GM19468 (cell line): Measurements from ENCODE around the gene AHRR.
"Not testable (repeated sequence)": the region's sequence is repeated elsewhere in the genome, so short reads cannot be mapped to it uniquely, and the experiment has no call there.

ENCODE experiments used
- ATAC-seq: cut with Tn5 transposase; IDR thresholded peaks from one replicate; pipeline ENCODE4 v1.9.1; 2021; ENCODE audit warnings: mild to moderate bottlenecking, moderate library complexity, moderate number of reproducible peaks; ENCODE audit not compliant: unreplicated experiment; ENCODE audit errors: extremely low read depth

Gene AHRR

GRCh38 chr5:321230-321725, at the start of gene AHRR:
AHRR (plus strand) TSS chr5:321714; CDS start chr5:343903, 22,189 bp downstream.
- peak; percentile 18 for ATAC-seq

GRCh38 chr5:271828-272167, 49.7 kb upstream of the AHRR start:
- ATAC-seq, result not testable (repeated sequence)

GRCh38 chr5:273091-273490, 48.4 kb upstream of the AHRR start:
- ATAC-seq, result not testable (repeated sequence)

- ATAC-seq, result not testable (repeated sequence)
Measured at GRCh38 chr5:273491-273890, 48.0 kb upstream of the AHRR start.

DNA sequence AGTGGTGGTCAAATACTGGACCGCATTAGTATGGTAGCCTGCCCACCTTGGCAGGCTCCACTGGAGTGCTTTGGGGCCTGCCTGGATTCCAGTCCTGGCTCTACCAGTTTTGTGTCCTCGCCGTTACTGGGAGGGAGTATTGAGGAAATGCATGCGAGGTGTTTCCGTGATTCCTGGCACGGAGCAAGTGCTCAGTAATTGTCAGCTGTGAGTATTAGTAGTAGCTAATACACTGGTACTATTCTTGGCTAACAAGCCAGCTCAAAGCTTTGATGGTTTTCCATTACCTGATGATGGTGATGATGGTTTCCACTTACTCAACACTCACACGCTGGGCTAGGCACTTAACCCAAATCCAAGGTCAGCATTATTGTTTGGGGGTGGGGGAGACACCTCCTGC, 47.2 kb upstream of the AHRR start:
- ATAC-seq, result not testable (repeated sequence)

GRCh38 chr5:278646-279045, 42.9 kb upstream of the AHRR start:
- no peak for ATAC-seq

DNA sequence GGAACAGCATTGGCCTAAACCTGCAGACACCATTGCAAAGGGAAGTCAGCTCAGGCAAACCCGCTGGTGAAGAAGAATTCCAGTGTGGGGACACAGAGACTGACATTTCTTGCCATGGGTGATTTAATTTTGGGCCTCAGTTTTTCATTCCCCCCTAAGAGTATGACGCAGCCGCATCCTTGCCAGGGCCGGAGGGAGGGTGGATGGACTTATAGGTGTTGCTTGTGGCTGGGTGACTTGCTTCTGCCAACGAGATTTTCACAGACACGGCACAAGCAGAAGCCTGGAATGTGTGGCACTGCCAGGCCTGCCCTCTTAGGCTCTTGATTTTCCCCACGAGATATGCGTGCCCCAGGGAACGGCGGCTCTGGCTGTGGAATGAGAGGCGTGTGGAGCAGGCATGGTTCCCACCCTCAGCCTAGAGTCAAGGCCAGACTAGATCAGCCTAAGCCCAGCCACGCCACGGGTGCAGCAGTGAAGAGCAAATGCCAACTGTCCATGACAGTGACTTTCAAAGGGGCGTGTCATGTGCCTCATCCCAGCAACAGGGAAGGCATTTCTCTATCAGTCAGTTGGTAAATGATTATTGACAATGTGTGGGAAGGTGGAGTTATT, 42.4 kb upstream of the AHRR start:
- ATAC-seq, result not testable (repeated sequence)

GRCh38 chr5:285991-286557, 35.4 kb upstream of the AHRR start:
- ATAC-seq, result no peak

GRCh38 chr5:290200-290599, 31.3 kb upstream of the AHRR start:
- not testable (repeated sequence) for ATAC-seq

DNA sequence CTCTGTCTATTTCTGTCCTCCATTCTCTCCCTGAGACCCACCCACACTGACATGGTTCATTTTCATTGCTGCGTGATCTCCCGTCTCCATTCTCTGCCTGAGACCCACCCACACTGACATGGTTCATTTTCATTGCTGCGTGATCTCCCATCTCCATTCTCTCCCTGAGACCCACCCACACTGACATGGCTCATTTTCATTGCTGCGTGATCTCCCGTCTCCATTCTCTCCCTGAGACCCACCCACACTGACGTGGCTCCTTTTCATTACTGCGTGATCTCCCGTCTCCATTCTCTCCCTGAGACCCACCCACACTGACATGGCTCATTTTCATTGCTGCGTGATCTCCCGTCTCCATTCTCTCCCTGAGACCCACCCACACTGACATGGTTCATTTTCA, 30.2 kb upstream of the AHRR start:
- ATAC-seq, result not testable (repeated sequence)

GRCh38 chr5:294788-295187, 26.7 kb upstream of the AHRR start:
- not testable (repeated sequence) for ATAC-seq

DNA sequence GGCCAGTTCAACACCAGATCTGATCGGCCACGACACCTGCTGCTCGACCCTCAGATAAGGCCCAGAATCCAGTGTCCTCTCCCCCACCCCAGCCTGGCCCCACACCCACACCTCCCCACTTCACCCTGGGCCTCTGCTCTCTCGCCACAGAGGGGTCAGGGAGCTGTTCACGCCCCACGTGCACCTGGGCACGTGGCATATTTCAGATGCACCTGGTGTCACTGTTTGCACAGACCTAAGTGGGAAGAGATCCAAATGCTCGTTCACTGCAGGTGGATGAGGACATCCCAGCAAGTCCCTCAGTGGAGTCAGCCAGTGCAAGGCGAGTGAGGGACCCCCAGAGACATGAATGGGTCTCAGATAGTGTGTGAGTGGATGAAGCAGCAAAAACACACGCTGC, 25.3 kb upstream of the AHRR start:
- ATAC-seq, result not testable (repeated sequence)

DNA sequence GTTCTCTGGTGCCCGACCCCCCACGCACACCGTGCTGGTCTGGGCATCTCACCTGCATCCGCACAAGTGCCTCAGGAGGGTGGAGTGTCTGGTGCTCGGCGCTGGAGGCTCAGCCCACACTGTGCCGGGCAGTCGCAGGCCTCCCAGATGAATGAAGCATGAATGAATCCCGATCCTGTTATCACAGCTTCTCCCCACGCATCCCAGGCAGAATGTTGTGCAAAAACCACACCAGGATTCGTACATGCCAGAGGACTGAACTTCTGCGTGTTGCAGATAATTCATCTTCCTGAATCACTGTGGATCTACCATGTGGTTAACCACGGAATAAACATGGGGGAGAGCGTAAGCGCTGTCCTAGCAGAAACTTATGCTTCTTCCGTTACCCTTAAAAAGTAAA, 24.6 kb upstream of the AHRR start:
- not testable (repeated sequence) for ATAC-seq

DNA sequence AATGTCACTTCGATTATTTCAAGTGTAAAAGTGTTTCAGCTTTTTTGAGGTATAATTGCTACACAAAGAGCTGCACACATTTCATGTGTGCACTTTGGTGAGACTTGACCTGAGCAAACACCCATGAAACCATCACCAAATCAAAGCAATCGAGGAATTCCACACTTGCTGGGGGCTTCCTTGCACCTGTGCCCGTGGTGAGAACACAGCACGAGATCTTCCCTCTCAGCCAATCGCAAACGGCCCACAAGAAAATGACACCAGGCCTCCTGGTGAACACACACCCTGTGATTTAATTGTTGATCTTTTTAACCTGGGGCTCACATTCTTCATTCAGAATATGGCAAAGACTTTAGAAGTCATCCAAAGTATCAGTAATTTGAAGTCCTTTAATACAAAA, 24.1 kb upstream of the AHRR start:
- not testable (repeated sequence) for ATAC-seq

DNA sequence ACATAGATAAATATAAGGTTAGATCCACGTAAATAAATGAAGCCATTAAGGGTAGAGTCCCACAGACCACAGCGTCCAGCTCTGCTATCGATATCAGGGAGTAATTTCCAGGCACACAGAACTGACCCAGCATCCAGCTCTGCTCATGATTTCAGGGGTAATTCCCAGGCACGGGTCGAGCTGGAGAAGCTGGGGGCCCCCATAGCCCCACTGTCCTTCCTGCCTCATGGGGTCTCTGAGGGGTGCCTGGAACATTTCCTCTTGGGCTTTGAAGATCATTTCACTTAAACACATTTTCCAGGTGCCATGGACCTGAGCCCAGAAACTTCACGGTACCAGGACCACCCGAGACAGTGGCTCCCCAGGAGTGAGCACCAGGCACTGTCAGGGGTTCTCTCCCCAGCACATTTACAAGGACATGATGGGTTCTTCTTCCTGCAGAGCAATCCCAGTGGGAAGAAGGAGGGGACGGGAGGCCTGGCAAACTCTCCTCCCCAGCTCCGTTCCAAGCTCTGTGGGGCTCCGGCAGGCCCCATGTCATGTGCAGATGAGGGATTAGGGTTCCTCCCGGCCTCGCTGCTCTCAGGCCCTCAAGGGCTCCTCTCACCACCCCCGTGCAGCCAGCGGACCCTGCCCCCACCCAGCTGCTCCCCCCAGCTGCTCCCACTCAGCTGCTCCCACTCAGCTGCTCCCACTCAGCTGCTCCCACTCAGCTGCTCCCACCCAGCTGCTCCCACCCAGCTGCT, 23.4 kb upstream of the AHRR start:
- not testable (repeated sequence) for ATAC-seq

DNA sequence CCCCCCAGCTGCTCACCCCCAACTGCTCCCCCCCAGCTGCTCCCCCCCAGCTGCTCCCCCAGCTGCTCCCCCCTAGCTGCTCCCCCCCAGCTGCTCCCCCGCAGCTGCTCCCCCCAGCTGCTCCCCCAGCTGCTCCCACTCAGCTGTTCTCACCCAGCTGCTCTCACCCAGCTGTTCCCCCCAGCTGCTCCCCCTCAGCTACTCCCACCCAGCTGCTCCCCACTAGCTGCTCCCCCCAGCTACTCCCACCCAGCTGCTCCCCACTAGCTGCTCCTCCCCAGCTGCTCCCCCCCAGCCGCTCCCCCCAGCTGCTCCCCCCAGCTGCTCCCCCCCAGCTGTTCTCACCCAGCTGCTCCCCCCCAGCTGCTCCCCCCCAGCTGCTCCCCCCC, 22.8 kb upstream of the AHRR start:
- no peak for ATAC-seq

- ATAC-seq, result not testable (repeated sequence)
Measured at GRCh38 chr5:299921-300320, 21.6 kb upstream of the AHRR start.

DNA sequence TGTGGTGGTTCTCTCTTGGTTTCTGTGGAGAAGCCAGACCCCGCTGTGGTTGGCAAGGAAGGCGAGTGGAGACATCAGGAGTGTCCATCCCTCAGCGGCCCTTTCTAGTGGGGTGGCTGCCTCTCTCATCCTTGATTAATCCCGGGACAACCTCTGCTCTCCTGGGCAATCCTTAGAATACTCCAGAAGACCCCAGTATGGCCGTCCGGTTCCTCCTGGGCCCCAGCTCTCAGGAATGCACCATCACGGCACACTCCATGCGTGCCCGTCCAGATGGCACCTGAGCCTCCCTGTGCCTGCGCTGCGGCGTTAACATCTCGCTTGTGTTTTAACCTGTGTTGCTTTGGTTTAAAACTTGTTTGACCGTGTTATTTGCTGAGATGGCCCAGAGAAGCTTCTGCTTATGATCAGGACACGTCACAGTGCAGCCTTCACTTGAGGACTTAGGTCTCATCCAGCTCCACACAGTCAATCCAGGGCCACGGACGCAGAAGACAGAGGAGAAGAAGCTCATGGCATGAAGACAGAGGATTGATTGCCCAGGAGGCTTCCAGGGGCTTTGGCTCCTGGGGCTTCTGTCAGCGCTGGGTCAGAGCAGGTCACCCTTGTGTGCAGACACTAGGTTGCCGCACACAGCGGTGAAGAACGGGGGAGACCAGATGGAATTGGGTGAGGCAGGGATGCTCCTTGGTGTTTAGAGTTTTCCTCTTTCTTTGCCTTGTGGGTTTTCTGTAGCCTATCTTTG, 20.7 kb upstream of the AHRR start:
- not testable (repeated sequence) for ATAC-seq

DNA sequence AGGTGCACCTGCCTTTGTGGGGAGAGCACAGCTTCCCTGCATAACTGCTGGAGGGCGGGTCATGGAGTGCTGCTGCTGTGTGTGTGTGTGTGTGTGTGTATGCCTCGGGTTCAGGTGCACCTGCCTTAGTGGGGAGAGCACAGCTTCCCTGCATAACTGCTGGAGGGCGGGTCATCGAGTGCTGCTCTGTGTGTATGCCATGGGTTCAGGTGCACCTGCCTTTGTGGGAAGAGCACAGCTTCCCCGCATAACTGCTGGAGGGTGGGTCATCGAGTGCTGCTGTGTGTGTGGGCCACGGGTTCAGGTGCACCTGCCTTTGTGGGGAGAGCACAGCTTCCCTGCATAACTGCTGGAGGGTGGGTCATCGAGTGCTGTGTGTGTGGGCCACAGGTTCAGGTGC, 19.1 kb upstream of the AHRR start:
- ATAC-seq, result not testable (repeated sequence)

- no peak for ATAC-seq
Measured at GRCh38 chr5:302966-303365, 18.5 kb upstream of the AHRR start.

GRCh38 chr5:303741-304140, 17.8 kb upstream of the AHRR start:
- not testable (repeated sequence) for ATAC-seq
